ENCODE results near the gene BLOC1S6.

GRCh38 chr15:45657254-45657653, 70.1 kb downstream of the BLOC1S6 start:
- TF ChIP-seq CTCF (IDR thresholded peaks at IDR 0.05; ENCODE audit: low read depth, low read length, missing input control) (no peak), FOXA1 (IDR thresholded peaks at IDR 0.05) (no peak), SP1 (IDR thresholded peaks at IDR 0.05) (no peak), TAF1 (conservative IDR thresholded peaks at IDR 0.05) (no peak), ZBTB33 (IDR thresholded peaks at IDR 0.05) (no peak), YY1 (IDR thresholded peaks at IDR 0.05) (no peak), ATF3 (IDR thresholded peaks at IDR 0.05) (no peak), MAX (IDR thresholded peaks at IDR 0.05) (no peak), NR2F2 (IDR thresholded peaks at IDR 0.05) (no peak), HNF4G (IDR thresholded peaks at IDR 0.05) (no peak), EGR1 (IDR thresholded peaks at IDR 0.05; ENCODE audit: low read depth in 2 of 2) (no peak), REST (IDR thresholded peaks at IDR 0.05) (no peak)
